ENCODE results near the gene TMEM138.
A peak's percentile ranks its signal among the peaks of the same experiment; 100 is the strongest.
"Not testable (repeated sequence)": the region's sequence is repeated elsewhere in the genome, so short reads cannot be mapped to it uniquely, and the experiment has no call there.

The TMEM138 gene

GRCh38 chr11:61362542-61362875 is 335 bp downstream of the TMEM138 start:
- peak in 1 of 4 experiments; percentile 3 for DNase-seq (ENCODE audit: low read depth in 4 of 4, low spot score in 1 of 4)

GRCh38 chr11:61364012-61364675 is 2.0 kb downstream of the TMEM138 start:
- no peak for DNase-seq (ENCODE audit: low read depth in 4 of 4, low spot score in 1 of 4)

- no peak for DNase-seq (ENCODE audit: low read depth in 4 of 4, low spot score in 1 of 4)
Observed at GRCh38 chr11:61367406-61367805, 5.2 kb downstream of the TMEM138 start.

DNA sequence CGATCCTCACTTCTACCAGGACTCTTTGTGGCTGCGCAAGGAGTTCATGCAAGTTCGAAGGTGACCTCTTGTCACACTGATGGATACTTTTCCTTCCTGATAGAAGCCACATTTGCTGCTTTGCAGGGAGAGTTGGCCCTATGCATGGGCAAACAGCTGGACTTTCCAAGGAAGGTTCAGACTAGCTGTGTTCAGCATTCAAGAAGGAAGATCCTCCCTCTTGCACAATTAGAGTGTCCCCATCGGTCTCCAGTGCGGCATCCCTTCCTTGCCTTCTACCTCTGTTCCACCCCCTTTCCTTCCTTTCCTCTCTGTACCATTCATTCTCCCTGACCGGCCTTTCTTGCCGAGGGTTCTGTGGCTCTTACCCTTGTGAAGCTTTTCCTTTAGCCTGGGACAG is 6.5 kb downstream of the TMEM138 start:
- no peak for DNase-seq (ENCODE audit: low read depth in 4 of 4, low spot score in 1 of 4)

DNA sequence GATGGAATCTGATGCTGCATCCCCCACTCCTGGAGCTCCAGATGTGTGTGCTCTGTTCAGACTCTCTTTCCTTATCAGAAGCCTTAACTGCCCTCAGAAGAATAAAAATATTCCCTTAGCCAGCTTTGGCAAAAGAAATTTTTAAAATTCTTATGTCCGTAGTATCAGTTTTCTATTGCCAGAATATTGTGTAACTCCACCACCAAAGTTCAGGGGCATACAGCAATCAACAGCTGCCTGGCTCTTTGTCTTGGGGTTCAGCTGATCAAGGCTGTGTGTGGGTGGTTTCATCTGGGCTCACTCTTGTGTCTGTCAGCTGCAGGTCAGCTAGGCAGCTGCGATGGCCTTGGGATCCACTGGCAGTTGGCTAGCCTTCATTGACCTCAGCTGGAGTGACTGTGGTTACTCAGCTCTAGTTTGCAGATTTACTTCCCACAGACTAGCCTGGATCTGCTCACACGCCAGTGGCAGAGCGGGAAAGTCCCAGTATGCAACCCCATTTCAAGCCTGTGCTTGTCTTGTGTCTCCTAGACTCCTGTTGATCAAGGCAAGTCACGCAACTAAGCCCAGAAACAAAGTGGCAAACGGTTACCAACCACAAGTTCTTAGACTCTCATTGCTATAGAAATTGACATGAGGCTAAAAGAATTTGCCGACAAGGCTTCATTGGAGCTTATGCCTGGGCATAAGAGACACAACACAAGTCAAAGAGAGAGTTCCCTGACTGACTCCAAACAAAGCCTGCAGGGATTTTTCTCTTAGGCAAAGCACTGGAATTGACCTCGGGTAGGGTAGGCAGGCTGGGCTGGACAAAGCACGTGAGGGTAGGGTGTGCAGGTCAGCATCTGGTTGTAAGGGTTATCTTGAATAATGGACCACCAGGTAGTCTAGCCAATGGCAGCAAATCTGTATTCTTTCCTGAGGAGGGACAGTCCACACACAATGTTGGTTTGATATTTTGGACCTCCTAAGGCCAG is 7.5 kb downstream of the TMEM138 start:
- no peak for DNase-seq (ENCODE audit: low read depth in 4 of 4, low spot score in 1 of 4)

DNA sequence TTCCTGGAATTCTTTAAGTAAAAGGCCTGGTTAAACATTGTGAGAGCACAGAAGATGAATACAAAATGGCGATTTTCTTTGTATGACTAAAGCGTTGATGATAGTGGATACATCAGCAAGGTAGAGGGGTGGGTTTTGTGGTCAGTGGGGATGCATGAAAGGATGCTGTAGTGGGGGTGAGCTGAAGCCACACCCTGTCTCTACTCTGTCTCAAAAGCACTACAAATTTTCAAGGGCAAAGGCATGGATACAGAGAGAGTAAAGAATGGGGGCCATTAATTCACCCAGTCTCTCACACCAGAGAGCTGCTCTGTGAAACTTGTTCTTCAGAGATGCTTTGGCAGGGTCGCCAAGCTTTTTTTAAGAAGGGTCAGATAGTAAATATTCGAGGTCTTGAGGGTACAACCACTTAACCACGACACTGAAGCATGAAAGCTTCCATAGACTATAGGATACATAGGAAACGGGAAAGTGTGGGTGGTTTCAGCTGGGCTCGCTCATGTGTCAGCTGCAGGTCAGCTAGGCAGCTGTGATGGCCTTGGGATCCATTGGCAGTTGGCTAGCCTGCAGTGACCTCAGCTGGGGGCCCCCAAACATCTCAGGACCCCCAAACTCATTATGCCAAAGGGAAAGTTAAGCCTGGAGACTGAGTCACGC is 8.3 kb downstream of the TMEM138 start:
- DNase-seq (ENCODE audit: low read depth in 4 of 4, low spot score in 1 of 4): no peak

GRCh38 chr11:61372659-61373420 is 10.7 kb downstream of the TMEM138 start:
- DNase-seq (ENCODE audit: low read depth in 4 of 4, low spot score in 1 of 4): no peak

DNA sequence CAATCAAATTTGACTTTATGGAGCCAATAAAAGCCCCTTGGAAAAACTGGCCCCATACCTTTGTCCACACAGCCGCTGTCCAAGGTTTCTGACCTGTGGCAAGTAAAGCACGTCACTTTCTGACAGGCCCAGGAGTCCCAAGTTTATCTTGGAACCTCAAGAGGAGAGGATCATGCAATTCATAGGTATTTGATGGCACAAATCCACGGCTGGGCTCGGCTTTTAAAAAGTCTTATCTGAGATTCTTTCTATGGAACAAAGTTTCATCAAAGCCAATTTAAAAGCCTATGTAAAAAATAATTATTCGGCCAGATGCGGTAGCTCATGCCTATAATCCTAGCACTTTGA is 13.6 kb downstream of the TMEM138 start:
- DNase-seq (ENCODE audit: low read depth in 4 of 4, low spot score in 1 of 4): no peak

DNA sequence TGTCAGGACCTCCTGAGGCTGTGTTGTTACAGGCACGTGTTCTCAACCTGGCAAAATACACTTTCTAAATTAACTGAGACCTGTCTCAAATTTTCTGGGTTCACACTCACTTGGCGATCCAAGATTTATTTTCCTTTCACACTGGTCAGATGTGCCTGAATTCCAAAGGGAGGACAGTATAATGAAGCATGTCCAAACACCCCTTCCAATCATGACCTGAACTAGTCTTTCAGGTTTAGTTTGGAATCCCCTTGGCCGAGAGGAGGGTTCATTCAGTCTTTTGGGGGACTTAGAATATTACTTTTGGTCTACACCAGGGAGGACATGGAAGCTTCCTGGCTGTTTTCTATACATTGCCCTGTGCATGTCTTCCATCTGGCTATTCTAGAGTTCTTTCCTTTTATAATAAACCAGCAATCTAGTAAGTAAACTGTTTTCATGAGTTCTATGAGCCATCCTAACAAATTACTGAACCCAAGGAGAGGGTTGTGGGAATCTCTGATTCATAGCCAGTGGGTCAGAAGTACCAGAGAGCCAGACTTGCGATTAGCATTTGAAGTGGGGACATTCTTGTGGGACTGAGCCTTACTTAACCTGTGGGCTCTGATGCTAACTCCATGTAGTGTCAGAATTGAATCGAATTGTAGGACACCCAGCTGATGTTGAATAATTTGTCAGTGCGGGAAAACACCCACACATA is 15.4 kb downstream of the TMEM138 start:
- DNase-seq (ENCODE audit: low read depth in 4 of 4, low spot score in 1 of 4): no peak

DNA sequence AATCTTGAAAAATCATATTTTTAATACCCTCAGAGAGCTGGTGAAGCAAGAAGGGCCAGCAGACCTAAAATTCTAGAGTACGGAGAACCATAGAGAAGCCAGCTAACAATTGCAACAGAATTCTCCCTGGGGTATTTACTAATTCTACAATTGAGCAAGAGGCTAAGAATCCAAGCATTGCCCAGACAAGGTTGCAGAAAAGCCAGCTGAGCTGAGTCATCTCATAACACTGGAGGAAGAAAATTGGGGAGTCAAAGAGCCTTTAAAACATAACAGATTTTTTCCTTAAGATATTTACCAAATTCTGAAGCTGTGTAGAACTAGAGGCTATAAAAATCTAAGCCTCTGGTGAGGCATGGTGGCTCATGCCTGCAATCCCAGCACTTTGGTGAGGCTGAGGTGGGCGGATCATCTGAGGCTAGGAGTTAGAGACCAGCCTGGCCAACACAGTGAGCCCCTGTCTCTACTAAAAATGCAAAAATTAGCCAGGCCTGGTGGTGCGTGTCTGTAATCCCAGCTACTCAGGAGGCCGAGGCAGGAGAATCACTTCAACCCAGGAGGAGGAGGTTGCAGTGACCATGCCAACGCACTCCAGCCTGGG is 16.6 kb downstream of the TMEM138 start:
- DNase-seq (ENCODE audit: low read depth in 4 of 4, low spot score in 1 of 4): no peak

- DNase-seq (ENCODE audit: low read depth in 4 of 4, low spot score in 1 of 4): no peak
Observed at GRCh38 chr11:61380884-61381283, 18.7 kb downstream of the TMEM138 start.

DNA sequence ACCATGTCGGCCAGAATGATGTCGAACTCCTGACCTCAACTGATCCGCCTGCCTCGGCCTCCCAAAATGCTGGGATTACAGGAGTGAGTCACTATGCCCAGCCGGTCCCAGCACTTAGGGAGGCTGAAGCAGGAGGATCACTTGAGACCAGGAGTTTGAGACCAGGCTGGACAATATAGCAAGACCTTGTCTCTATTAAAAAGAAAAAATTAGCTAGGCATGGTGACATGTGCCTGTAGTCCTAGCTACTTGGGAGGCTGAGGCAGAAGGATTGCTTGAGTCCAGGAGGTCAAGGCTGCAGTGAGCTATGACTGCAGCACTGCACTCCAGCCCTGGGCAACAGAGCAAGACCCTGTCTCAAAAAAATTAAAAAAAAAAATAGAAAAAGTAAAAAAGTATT is 21.7 kb downstream of the TMEM138 start:
- DNase-seq (ENCODE audit: low read depth in 4 of 4, low spot score in 1 of 4): not testable (repeated sequence)

- no peak for DNase-seq (ENCODE audit: low read depth in 4 of 4, low spot score in 1 of 4)
Observed at GRCh38 chr11:61384271-61385242, 22.4 kb downstream of the TMEM138 start.

DNA sequence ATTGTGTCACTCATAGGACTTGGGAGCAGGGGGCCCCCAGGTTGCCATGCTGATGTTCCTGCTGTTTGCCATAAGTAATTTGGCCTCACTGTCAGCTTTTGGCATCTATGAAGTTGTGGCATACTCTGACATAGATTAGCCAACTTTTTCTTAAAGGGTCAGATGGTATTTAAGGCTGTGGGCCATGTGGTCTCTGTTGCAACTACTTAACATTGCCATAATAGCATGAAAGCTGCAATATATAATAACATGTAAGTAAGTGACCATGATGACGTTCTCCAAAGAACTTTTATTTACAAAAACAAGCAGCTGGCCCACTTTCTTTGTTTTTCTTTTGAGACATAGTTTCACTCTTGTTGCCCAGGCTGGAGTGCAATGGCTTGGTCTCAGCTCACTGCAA is 28.0 kb downstream of the TMEM138 start:
- no peak for DNase-seq (ENCODE audit: low read depth in 4 of 4, low spot score in 1 of 4)

DNA sequence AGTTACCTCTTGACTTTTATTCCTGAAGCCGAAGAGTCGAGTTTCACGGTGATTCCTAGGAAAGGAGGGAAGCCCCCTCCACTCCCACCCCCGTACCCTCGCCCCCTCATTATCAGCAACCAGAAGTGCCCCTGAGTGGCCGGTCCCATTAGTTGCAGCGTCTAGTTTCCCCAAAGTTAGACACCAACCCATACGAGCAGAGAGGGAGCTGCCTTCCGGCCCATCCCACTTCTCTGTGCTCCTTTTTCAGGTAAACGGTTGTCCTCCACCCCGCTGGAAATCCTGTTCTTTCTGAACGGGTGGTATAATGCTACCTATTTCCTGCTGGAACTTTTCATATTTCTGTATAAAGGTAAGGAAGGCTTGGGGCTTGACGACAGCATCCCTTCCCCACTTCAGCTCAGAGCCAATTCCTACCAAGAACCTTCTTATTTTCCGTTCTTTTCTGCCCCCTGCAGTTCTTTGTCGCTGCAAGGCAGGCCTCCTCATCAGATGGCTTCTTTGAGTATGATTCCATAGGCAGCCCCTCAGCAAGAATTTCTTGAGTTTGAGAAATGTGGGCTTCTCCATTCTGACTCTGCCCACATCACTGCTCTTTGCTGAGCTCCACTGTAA is 30.9 kb downstream of the TMEM138 start:
- DNase-seq (ENCODE audit: low read depth in 4 of 4, low spot score in 1 of 4): no peak

DNA sequence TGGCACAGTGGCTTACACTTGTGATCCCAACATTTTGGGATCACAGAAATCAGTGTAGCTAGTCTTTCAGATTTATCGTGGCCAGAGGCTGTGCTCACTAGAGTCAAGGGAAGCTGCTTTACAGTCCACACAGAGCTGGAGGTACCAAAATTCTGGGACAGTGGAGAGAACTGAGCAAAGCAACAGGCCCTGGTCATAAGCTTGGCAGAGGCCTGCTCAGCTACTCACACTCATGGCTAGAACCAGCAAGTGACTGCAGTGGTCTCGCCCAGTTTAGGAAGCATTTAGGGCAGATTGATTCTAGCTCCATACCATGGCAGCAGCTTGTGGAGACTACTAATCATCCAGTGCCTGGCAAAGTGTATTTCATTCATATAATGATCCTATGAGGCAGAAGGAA is 39.0 kb downstream of the TMEM138 start:
- DNase-seq (ENCODE audit: low read depth in 4 of 4, low spot score in 1 of 4): no peak

GRCh38 chr11:61401573-61401972 is 39.4 kb downstream of the TMEM138 start:
- DNase-seq (ENCODE audit: low read depth in 4 of 4, low spot score in 1 of 4): no peak

DNA sequence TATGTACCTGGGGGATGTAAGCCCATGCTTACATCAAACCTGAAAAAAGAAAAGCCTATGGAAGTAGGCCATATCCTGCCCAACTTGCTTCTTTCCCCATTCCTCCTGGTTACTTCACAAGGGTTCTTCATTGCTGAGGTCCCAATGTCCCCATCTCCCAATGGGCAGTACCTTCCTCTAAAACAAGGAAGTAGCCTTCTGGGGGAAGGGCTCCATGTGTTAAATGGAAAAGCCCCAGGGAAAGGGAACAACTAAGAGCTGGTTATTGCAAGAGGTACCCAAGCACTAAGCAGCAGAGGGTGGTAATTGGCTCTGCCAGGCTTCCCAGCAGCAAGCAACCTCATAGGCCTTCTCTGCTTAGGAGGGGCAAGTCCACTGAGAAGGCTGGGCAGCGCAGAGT is 41.5 kb downstream of the TMEM138 start:
- no peak for DNase-seq (ENCODE audit: low read depth in 4 of 4, low spot score in 1 of 4)

DNA sequence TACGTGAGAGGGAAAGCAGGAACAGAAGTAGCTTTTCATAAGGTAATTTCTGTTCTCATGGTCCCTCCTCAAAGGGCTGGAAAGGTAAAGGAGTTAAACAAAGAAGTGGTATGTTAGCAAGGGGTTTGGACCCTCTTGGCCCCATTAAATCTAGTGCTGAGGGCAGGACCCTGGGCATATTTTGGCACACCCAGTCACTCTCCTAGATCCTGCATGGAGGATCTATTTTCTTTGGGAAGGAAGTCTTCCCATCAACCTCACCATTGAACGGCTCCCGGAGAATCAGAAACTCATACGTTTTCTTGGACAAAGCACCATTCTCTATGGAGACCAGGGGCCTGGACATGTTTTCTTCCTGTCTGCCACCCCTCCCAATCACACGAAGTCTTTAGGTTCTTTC is 41.9 kb downstream of the TMEM138 start:
- DNase-seq (ENCODE audit: low read depth in 4 of 4, low spot score in 1 of 4): no peak

All from stimulated activated CD4-positive, alpha-beta T cell treated with anti-CD3 and anti-CD28 coated beads, Interleukin-1b, Interleukin-23, amount 100 ng/mL, for 24 hours (primary cell).